Aorta (tissue), 5 donors: ENCODE results near the gene NTM. TPM values are rescaled to one million over a fixed set of nuclear protein-coding genes. Genes with fewer than 3 reads are reported as not detected.

Experiments
- ATAC-seq: fragments of 200-7000 bp; cut with Tn5 transposase; one replicate; pipeline ENCODE4 v1.9.1; 2022; ENCODE audit warnings: moderate library complexity; ENCODE audit not compliant: low FRiP score
- DNase-seq, 2 donors: peaks; one replicate each; pipeline ENCODE4 v3.0.0-alpha.2; 2020
- H3K27ac ChIP-seq, 2 donors: one replicate each; pipeline ENCODE4 v1.5.1; 2013; ENCODE audit warnings: low read length in 2 of 2, mild to moderate bottlenecking in 2 of 2, moderate library complexity in 2 of 2, control low read depth in 1 of 2, inconsistent platforms in 1 of 2, low read depth in 1 of 2
- H3K27me3 ChIP-seq, 2 donors: one replicate each; pipeline ENCODE4 v1.6.1; 2013; ENCODE audit warnings: control low read depth in 1 of 2, low read length in 1 of 2, mild to moderate bottlenecking in 1 of 2, moderate library complexity in 1 of 2; ENCODE audit not compliant: insufficient read depth in 2 of 2, control insufficient read depth in 1 of 2
- H3K36me3 ChIP-seq, 2 donors: one replicate each; pipeline ENCODE4 v1.6.1; 2013; ENCODE audit warnings: control low read depth in 1 of 2, low read length in 1 of 2, mild to moderate bottlenecking in 1 of 2; ENCODE audit not compliant: insufficient read depth in 2 of 2, control insufficient read depth in 1 of 2
- H3K4me1 ChIP-seq, 2 donors: one replicate each; pipeline ENCODE4 v1.6.1; 2013; ENCODE audit warnings: low read length in 2 of 2, control low read depth in 1 of 2, mild to moderate bottlenecking in 1 of 2, moderate library complexity in 1 of 2; ENCODE audit not compliant: insufficient read depth in 2 of 2, control insufficient read depth in 1 of 2
- H3K4me3 ChIP-seq, 2 donors: one replicate each; pipeline ENCODE4 v1.5.1; 2013; ENCODE audit warnings: low read length in 2 of 2, control low read depth in 1 of 2, mild to moderate bottlenecking in 1 of 2
- H3K9me3 ChIP-seq: one replicate; pipeline ENCODE4 v1.6.1; 2013; ENCODE audit warnings: mild to moderate bottlenecking, low read length; ENCODE audit not compliant: control insufficient read depth
- WGBS, 2 donors: extraction: QIAGEN DNeasy Blood & Tissue Kit; methylation state at CpG; one replicate each; pipeline ENCODE4 v1.1.7; 2013; 5-methylcytosine and 5-hydroxymethylcytosine counted together
- intact Hi-C, 2 donors: fragments of 100-400 bp; cut with DNase I; formaldehyde crosslinking; loops; one replicate each; pipeline versions ENCODE4 v1.14.2 to v1.15.0; 2022
- polyA plus RNA-seq, 2 donors: library from polyadenylated mRNA; stranded (reverse); fragments of 200-250 nt; gene quantifications; one replicate each; pipeline ENCODE4 v1.2.3, GENCODE V29; 2013
- total RNA-seq, 2 donors: library from RNA; stranded (reverse); fragmentation: NEBNext Ultra II Directional; extraction: Animal tissue kit (Norgen Biotek cat#: 25700); gene quantifications; one replicate each; pipeline ENCODE4 v1.2.1, GENCODE V29; 2021
- donor health status: healthy with polysubstance abuse.
- donor health status: Bipolar disorder and iron deficiency.
- donor health status: DM: no; HTN: no; CAD: no.
- donor health status: DM: no; HTN: no; CAD: no.
- donor health status: DM: yes; HTN: yes; CAD: no.

NTM gene
- total and polyA plus RNA-seq, 4 donors: 0.28 to 5.3 (median 1.9) TPM; not detected in 1

GRCh38 chr11:132101881-132102280 is 731.5 kb downstream of the NTM start:
- DNase-seq (no peak), ATAC-seq (no peak)
- Histone ChIP-seq H3K36me3 (no peaks in the 10 kb centered on the region), H3K27ac (no peak overlapping the region), H3K27me3 (peaks cover 0 to 2% of the 10 kb centered on the region in 2 donors), H3K4me1 (no peaks in the 10 kb centered on the region), H3K4me3 (no peak overlapping the region), H3K9me3 (no peaks in the 10 kb centered on the region)
- WGBS, 2 donors: 31 to 37% methylated on average over 3 of the region's 3 CpGs
- intact Hi-C loops: no loop called here

GRCh38 chr11:132103021-132103420 is 732.6 kb downstream of the NTM start:
- no peaks in the 10 kb centered on the region for H3K36me3 ChIP-seq
- 78 to 79% methylated on average over 10 of the region's 10 CpGs for WGBS, 2 donors
- H3K9me3 ChIP-seq: no peaks in the 10 kb centered on the region
- H3K27me3 ChIP-seq: no peaks in the 10 kb centered on the region
- no peak overlapping the region for H3K4me3 ChIP-seq
- intact Hi-C loops: no loop called here
- H3K4me1 ChIP-seq: no peaks in the 10 kb centered on the region
- no peak for DNase-seq
- no peak for ATAC-seq
- no peak overlapping the region for H3K27ac ChIP-seq

DNA sequence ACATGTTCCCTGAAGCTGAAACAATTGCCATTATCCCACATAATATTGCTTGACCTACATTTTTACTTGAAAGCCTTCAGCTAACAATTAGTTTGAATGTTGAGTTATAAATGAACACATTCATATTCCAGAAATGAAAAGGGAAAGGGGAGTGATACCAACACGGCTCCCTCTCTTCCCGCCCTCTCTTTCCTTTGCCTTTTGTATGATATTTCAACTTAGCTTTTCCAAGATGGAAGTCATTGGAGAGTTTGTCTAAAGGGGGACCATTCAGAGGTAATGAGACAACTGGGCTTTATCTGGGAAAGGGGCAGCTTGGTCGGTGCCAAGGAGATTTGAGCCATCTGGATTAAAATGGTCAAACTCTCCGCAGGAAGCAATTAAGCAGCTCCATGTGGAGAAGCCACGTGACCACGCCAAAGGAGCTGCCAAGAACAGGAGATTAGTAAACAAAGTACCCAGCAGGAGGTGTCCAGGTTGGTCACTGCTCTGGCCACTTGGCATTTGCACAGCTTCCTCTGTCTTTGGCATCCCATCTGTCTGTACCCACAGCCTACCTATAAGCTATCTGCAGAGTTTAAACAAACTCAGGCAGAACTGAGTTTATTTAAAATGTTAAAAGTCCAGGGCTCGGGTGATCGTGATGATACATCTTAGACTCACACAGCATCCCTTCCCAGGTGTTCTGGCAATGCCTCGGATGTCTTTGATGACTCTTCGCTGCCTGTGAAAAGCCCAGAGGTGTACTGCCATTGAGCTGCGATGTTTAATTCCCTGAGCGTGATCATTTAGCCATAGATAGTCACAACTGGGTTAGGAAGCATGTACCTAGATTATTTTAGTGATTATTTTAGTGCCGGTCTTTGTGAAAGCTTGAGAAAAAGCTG is 735.9 kb downstream of the NTM start:
- intact Hi-C loops: no loop called here
- no peak overlapping the region for H3K27ac ChIP-seq

GRCh38 chr11:132111316-132111715 is 740.9 kb downstream of the NTM start:
- Histone ChIP-seq H3K27me3 (peaks cover 0 to 1% of the 10 kb centered on the region in 2 donors), H3K4me1 (no peaks in the 10 kb centered on the region), H3K9me3 (no peaks in the 10 kb centered on the region), H3K36me3 (no peaks in the 10 kb centered on the region), H3K27ac (no peak overlapping the region), H3K4me3 (no peak overlapping the region)
- no peak for DNase-seq
- intact Hi-C loops: no loop called here
- 42 to 46% methylated on average over 2 of the region's 2 CpGs for WGBS, 2 donors
- no peak for ATAC-seq

More for the DNA sequence above, 735.9 kb downstream of the NTM start:
- Histone ChIP-seq H3K36me3 (no peaks in the 10 kb centered on the region), H3K9me3 (no peaks in the 10 kb centered on the region), H3K4me1 (no peaks in the 10 kb centered on the region), H3K4me3 (no peak overlapping the region), H3K27me3 (no peaks in the 10 kb centered on the region)
- 72 to 75% methylated on average over 13 of the region's 13 CpGs for WGBS, 2 donors
- DNase-seq: no peak
- no peak for ATAC-seq

- Histone ChIP-seq H3K27me3 (peaks cover 0 to 4% of the 10 kb centered on the region in 2 donors), H3K4me3 (no peak overlapping the region), H3K9me3 (no peaks in the 10 kb centered on the region), H3K27ac (no peak overlapping the region), H3K4me1 (no peaks in the 10 kb centered on the region), H3K36me3 (no peaks in the 10 kb centered on the region)
- intact Hi-C loops: no loop called here
- 50 to 61% methylated on average over 5 of the region's 5 CpGs for whole genome bisulfite sequencing, 2 donors
- DNase-seq (no peak), ATAC-seq (peak; percentile 27)
Observed at GRCh38 chr11:132111838-132112237, 741.4 kb downstream of the NTM start.

DNA sequence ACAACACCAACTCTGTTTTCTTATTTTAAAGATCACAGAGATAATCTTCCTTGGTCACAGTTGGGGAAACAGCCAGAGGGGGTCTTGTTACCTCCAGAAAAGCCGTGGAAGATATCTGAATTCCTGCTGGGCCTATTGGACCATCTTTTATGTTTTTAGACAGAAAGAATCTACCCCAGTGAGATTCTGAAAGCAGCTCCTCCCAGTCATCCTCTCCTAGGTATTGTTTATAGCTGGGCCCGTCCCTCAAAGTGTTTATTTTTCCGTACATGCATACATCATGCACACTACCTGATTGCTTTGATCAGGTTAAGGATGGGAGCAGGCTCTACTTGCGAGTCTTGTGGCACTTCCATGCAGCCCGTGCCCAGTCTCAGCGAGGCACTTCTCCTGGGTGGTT is 742.4 kb downstream of the NTM start:
- Histone ChIP-seq H3K9me3 (no peaks in the 10 kb centered on the region), H3K27me3 (peaks cover 0 to 4% of the 10 kb centered on the region in 2 donors), H3K4me3 (no peak overlapping the region), H3K36me3 (no peaks in the 10 kb centered on the region), H3K4me1 (no peaks in the 10 kb centered on the region), H3K27ac (no peak overlapping the region)
- 66 to 67% methylated on average over 6 of the region's 6 CpGs for WGBS, 2 donors
- ATAC-seq: no peak
- DNase-seq: no peak
- intact Hi-C loops: no loop called here

DNA sequence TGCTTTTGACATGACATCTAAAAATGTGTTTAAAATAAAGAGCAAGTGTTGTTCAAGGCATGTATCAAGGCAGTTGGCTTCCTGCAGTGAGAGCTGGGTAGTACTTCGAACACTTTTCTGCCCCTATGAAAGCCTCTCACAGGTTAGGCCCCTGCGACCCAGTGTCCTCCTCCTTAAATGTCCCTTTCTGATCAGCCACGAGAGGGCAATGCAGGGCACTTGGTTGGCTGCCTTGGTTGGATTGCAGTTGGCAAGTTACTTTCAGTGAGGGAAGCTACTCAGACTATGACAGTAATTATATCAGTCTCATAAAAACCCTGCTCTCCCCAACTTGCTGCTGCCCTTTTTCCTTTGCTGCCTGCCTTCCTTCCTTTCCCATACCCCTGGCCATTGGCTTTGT is 743.8 kb downstream of the NTM start:
- Histone ChIP-seq H3K4me1 (no peaks in the 10 kb centered on the region), H3K36me3 (no peaks in the 10 kb centered on the region), H3K9me3 (no peaks in the 10 kb centered on the region), H3K4me3 (no peak overlapping the region), H3K27me3 (peaks cover 0 to 4% of the 10 kb centered on the region in 2 donors), H3K27ac (no peak overlapping the region)
- DNase-seq: no peak
- 11 to 18% methylated on average over 3 of the region's 3 CpGs for WGBS, 2 donors
- intact Hi-C loops: no loop called here
- no peak for ATAC-seq

GRCh38 chr11:132114743-132115142 is 744.3 kb downstream of the NTM start:
- Histone ChIP-seq H3K9me3 (no peaks in the 10 kb centered on the region), H3K36me3 (no peaks in the 10 kb centered on the region), H3K4me1 (no peaks in the 10 kb centered on the region), H3K4me3 (no peak overlapping the region), H3K27ac (no peak overlapping the region), H3K27me3 (peaks cover 0 to 4% of the 10 kb centered on the region in 2 donors)
- ATAC-seq (no peak), DNase-seq (no peak)
- 47 to 53% methylated on average over 3 of the region's 3 CpGs for WGBS, 2 donors
- intact Hi-C loops: no loop called here

DNA sequence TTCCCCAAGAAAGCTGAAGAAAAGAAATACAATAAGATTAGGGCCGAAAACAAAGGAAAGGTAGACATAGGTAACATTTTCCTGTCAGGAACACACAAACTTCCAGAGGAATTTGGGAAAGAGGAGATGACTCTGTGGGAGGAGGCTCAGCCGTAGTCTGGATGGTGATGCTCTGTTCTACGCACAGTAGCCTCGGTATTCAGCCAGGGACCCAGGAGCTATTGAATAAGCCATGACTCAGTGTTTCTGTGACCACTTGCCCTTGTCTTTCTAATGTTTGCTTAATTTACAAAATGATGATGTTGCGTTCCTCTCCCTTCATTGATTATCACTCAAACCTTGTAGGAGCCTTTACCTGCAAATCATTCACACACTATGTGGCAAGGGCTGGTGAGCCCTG is 745.0 kb downstream of the NTM start:
- ATAC-seq: no peak
- 87 to 89% methylated on average over 5 of the region's 5 CpGs for WGBS, 2 donors
- intact Hi-C loops: no loop called here

More for the DNA sequence above, 745.0 kb downstream of the NTM start:
- no peak for DNase-seq
- Histone ChIP-seq H3K27me3 (peaks cover 0 to 4% of the 10 kb centered on the region in 2 donors), H3K9me3 (no peaks in the 10 kb centered on the region), H3K4me1 (no peaks in the 10 kb centered on the region), H3K27ac (no peak overlapping the region), H3K4me3 (no peak overlapping the region), H3K36me3 (no peaks in the 10 kb centered on the region)
